GM21528 (cell line): Measurements from ENCODE around the gene MAP3K9.
"Not testable (repeated sequence)": the region's sequence is repeated elsewhere in the genome, so short reads cannot be mapped to it uniquely, and the experiment has no call there.

Experiments used
- ATAC-seq: cut with Tn5 transposase; IDR thresholded peaks from one replicate; pipeline ENCODE4 v1.9.1; 2021; ENCODE audit warnings: mild to moderate bottlenecking, moderate library complexity; ENCODE audit not compliant: unreplicated experiment, low FRiP score

Gene MAP3K9

GRCh38 chr14:70809225-70810219, at the start of gene MAP3K9:
Gene MAP3K9, minus strand, starts transcription at chr14:70809513. Its CDS starts 342 bp downstream, at chr14:70809171.
- peak; percentile 90 for ATAC-seq

GRCh38 chr14:70858641-70859040, 49.3 kb upstream of the MAP3K9 start:
- ATAC-seq = no peak

GRCh38 chr14:70857496-70857890, 48.2 kb upstream of the MAP3K9 start:
- no peak for ATAC-seq

GRCh38 chr14:70856851-70857495, 47.7 kb upstream of the MAP3K9 start:
- ATAC-seq = no peak

- no peak for ATAC-seq
These were observed 46.2 kb upstream of the MAP3K9 start for GRCh38 chr14:70855486-70855885.

- not testable (repeated sequence) for ATAC-seq
These were observed 44.3 kb upstream of the MAP3K9 start for GRCh38 chr14:70853658-70854057.

- ATAC-seq = no peak
These were observed 38.2 kb upstream of the MAP3K9 start for GRCh38 chr14:70847406-70848090.

GRCh38 chr14:70845601-70846000, 36.3 kb upstream of the MAP3K9 start:
- no peak for ATAC-seq

- ATAC-seq = no peak
These were observed 33.6 kb upstream of the MAP3K9 start for GRCh38 chr14:70842851-70843462.

GRCh38 chr14:70838076-70838475, 28.8 kb upstream of the MAP3K9 start:
- no peak for ATAC-seq

GRCh38 chr14:70836946-70837345, 27.6 kb upstream of the MAP3K9 start:
- ATAC-seq = no peak

- ATAC-seq = no peak
These were observed 24.6 kb upstream of the MAP3K9 start for GRCh38 chr14:70833884-70834283.

- no peak for ATAC-seq
These were observed 23.4 kb upstream of the MAP3K9 start for GRCh38 chr14:70832561-70833305.

- no peak for ATAC-seq
These were observed 21.9 kb upstream of the MAP3K9 start for GRCh38 chr14:70830998-70831781.

GRCh38 chr14:70828188-70828587, 18.9 kb upstream of the MAP3K9 start:
- ATAC-seq = no peak

GRCh38 chr14:70827752-70828151, 18.4 kb upstream of the MAP3K9 start:
- no peak for ATAC-seq

- no peak for ATAC-seq
These were observed 18.0 kb upstream of the MAP3K9 start for GRCh38 chr14:70827347-70827746.

GRCh38 chr14:70823281-70823680, 14.0 kb upstream of the MAP3K9 start:
- no peak for ATAC-seq

- no peak for ATAC-seq
These were observed 13.3 kb upstream of the MAP3K9 start for GRCh38 chr14:70822530-70823185.
